NK-92 (cell line): ENCODE results near the gene ACER2.
"Not testable (repeated sequence)": the region's sequence is repeated elsewhere in the genome, so short reads cannot be mapped to it uniquely, and the experiment has no call there.

Experiments
- DNase-seq: peaks from one replicate; lab custom pipeline; 2025; ENCODE audit not compliant: unreplicated experiment; lab: John Stamatoyannopoulos, UW

Gene ACER2

GRCh38 chr9:19408693-19409400 is at the start of gene ACER2:
ACER2 (plus strand) TSS chr9:19409009; CDS start chr9:19409085, 76 bp downstream.
- DNase-seq, result peak; percentile 41

GRCh38 chr9:19369107-19369506 is 39.7 kb upstream of the ACER2 start:
- DNase-seq, result no peak

GRCh38 chr9:19371942-19372341 is 36.9 kb upstream of the ACER2 start:
- DNase-seq, result no peak

- no peak for DNase-seq
Observed at GRCh38 chr9:19372567-19372966, 36.2 kb upstream of the ACER2 start.

- no peak for DNase-seq
Observed at GRCh38 chr9:19373527-19373926, 35.3 kb upstream of the ACER2 start.

- no peak for DNase-seq
Observed at GRCh38 chr9:19375538-19375937, 33.3 kb upstream of the ACER2 start.

- no peak for DNase-seq
Observed at GRCh38 chr9:19376931-19377330, 31.9 kb upstream of the ACER2 start.

GRCh38 chr9:19378164-19378563 is 30.6 kb upstream of the ACER2 start:
- no peak for DNase-seq

GRCh38 chr9:19378647-19379046 is 30.2 kb upstream of the ACER2 start:
- no peak for DNase-seq

- DNase-seq, result no peak
Observed at GRCh38 chr9:19379283-19379682, 29.5 kb upstream of the ACER2 start.

GRCh38 chr9:19379697-19380046 is 29.1 kb upstream of the ACER2 start:
- no peak for DNase-seq

GRCh38 chr9:19380826-19381075 is 28.1 kb upstream of the ACER2 start:
- DNase-seq, result no peak

GRCh38 chr9:19381656-19382055 is 27.2 kb upstream of the ACER2 start:
- no peak for DNase-seq

- DNase-seq, result not testable (repeated sequence)
Observed at GRCh38 chr9:19385212-19385611, 23.6 kb upstream of the ACER2 start.

GRCh38 chr9:19385786-19386501 is 22.9 kb upstream of the ACER2 start:
- DNase-seq, result no peak

- no peak for DNase-seq
Observed at GRCh38 chr9:19386502-19387044, 22.2 kb upstream of the ACER2 start.

GRCh38 chr9:19387317-19387716 is 21.5 kb upstream of the ACER2 start:
- DNase-seq, result no peak

GRCh38 chr9:19389539-19389938 is 19.3 kb upstream of the ACER2 start:
- not testable (repeated sequence) for DNase-seq

- no peak for DNase-seq
Observed at GRCh38 chr9:19397845-19398244, 11.0 kb upstream of the ACER2 start.

GRCh38 chr9:19403231-19403630 is 5.6 kb upstream of the ACER2 start:
- not testable (repeated sequence) for DNase-seq

- no peak for DNase-seq
Observed at GRCh38 chr9:19404283-19405075, 4.3 kb upstream of the ACER2 start.

- DNase-seq, result no peak
Observed at GRCh38 chr9:19405771-19406170, 3.0 kb upstream of the ACER2 start.
